Measurements from ENCODE around the gene SLC2A1.

SLC2A1 gene

GRCh38 chr1:42975561-42976225 is 17.0 kb upstream of the SLC2A1 start:
- DNase-seq (ENCODE audit: low read depth in 1 of 2, low spot score in 1 of 2): no peak
- TF ChIP-seq JUND (IDR thresholded peaks at IDR 0.05; ENCODE audit: low read depth): no peak
- in situ Hi-C loops (cut with HindIII; ENCODE audit: low pct_unique_long_range_greater_than_20kb, low sequenced_read_pairs): no loop called here

GRCh38 chr1:42974767-42975437 is 16.2 kb upstream of the SLC2A1 start:
- in situ Hi-C loops (cut with HindIII; ENCODE audit: low pct_unique_long_range_greater_than_20kb, low sequenced_read_pairs): no loop called here
- no peak for DNase-seq (ENCODE audit: low read depth in 1 of 2, low spot score in 1 of 2)
- no peak for TF ChIP-seq JUND (IDR thresholded peaks at IDR 0.05; ENCODE audit: low read depth)

GRCh38 chr1:42973799-42974198 is 15.1 kb upstream of the SLC2A1 start:
- no peak for DNase-seq (ENCODE audit: low read depth in 1 of 2, low spot score in 1 of 2)
- in situ Hi-C loops (cut with HindIII; ENCODE audit: low pct_unique_long_range_greater_than_20kb, low sequenced_read_pairs): no loop called here
- no peak for TF ChIP-seq JUND (IDR thresholded peaks at IDR 0.05; ENCODE audit: low read depth)

- no peak for DNase-seq (ENCODE audit: low read depth in 1 of 2, low spot score in 1 of 2)
- TF ChIP-seq JUND (IDR thresholded peaks at IDR 0.05; ENCODE audit: low read depth): no peak
- in situ Hi-C loops (cut with HindIII; ENCODE audit: low pct_unique_long_range_greater_than_20kb, low sequenced_read_pairs): no loop called here
Observed at GRCh38 chr1:42973286-42973685, 14.6 kb upstream of the SLC2A1 start.

GRCh38 chr1:42971841-42972291 is 13.2 kb upstream of the SLC2A1 start:
- TF ChIP-seq JUND (IDR thresholded peaks at IDR 0.05; ENCODE audit: low read depth): no peak
- DNase-seq (ENCODE audit: low read depth in 1 of 2, low spot score in 1 of 2): no peak
- in situ Hi-C loops (cut with HindIII; ENCODE audit: low pct_unique_long_range_greater_than_20kb, low sequenced_read_pairs): no loop called here

- in situ Hi-C loops (cut with HindIII; ENCODE audit: low pct_unique_long_range_greater_than_20kb, low sequenced_read_pairs): no loop called here
- DNase-seq (ENCODE audit: low read depth in 1 of 2, low spot score in 1 of 2): no peak
- TF ChIP-seq JUND (IDR thresholded peaks at IDR 0.05; ENCODE audit: low read depth): no peak
Observed at GRCh38 chr1:42970143-42970542, 11.5 kb upstream of the SLC2A1 start.

- DNase-seq (ENCODE audit: low read depth in 1 of 2, low spot score in 1 of 2): no peak
- in situ Hi-C loops (cut with HindIII; ENCODE audit: low pct_unique_long_range_greater_than_20kb, low sequenced_read_pairs): no loop called here
- TF ChIP-seq JUND (IDR thresholded peaks at IDR 0.05; ENCODE audit: low read depth): no peak
Observed at GRCh38 chr1:42968654-42969053, 10.0 kb upstream of the SLC2A1 start.

- in situ Hi-C loops (cut with HindIII; ENCODE audit: low pct_unique_long_range_greater_than_20kb, low sequenced_read_pairs): no loop called here
- no peak for DNase-seq (ENCODE audit: low read depth in 1 of 2, low spot score in 1 of 2)
- no peak for TF ChIP-seq JUND (IDR thresholded peaks at IDR 0.05; ENCODE audit: low read depth)
Observed at GRCh38 chr1:42966688-42967612, 8.3 kb upstream of the SLC2A1 start.

GRCh38 chr1:42965378-42965777 is 6.7 kb upstream of the SLC2A1 start:
- in situ Hi-C loops (cut with HindIII; ENCODE audit: low pct_unique_long_range_greater_than_20kb, low sequenced_read_pairs): no loop called here
- no peak for TF ChIP-seq JUND (IDR thresholded peaks at IDR 0.05; ENCODE audit: low read depth)
- DNase-seq (ENCODE audit: low read depth in 1 of 2, low spot score in 1 of 2): no peak

GRCh38 chr1:42964044-42964812 is 5.6 kb upstream of the SLC2A1 start:
- no peak for TF ChIP-seq JUND (IDR thresholded peaks at IDR 0.05; ENCODE audit: low read depth)
- in situ Hi-C loops (cut with HindIII; ENCODE audit: low pct_unique_long_range_greater_than_20kb, low sequenced_read_pairs): no loop called here
- no peak for DNase-seq (ENCODE audit: low read depth in 1 of 2, low spot score in 1 of 2)

GRCh38 chr1:42963378-42964043 is 4.8 kb upstream of the SLC2A1 start:
- no peak for TF ChIP-seq JUND (IDR thresholded peaks at IDR 0.05; ENCODE audit: low read depth)
- no peak for DNase-seq (ENCODE audit: low read depth in 1 of 2, low spot score in 1 of 2)

More at GRCh38 chr1:42963378-42964043, 4.8 kb upstream of the SLC2A1 start:
- in situ Hi-C loops (cut with HindIII; ENCODE audit: low pct_unique_long_range_greater_than_20kb, low sequenced_read_pairs): no loop called here

Data from T47D (cell line).